ENCODE results near the gene CRACR2A.

- TF ChIP-seq CTCF (IDR thresholded peaks at IDR 0.05) (no peak), POLR2A (IDR thresholded peaks at IDR 0.05) (no peak)
These were observed 42.7 kb upstream of the CRACR2A start for GRCh38 chr12:3795492-3796133.
